ENCODE data around the gene XDH.

GRCh38 chr2:31419386-31419785 is 4.8 kb upstream of the XDH start:
- TF ChIP-seq CTCF (IDR thresholded peaks at IDR 0.05; ENCODE audit: low read depth, low read length, poor library complexity, severe bottlenecking), result no peak
- TF ChIP-seq EZH2phosphoT487 (IDR thresholded peaks at IDR 0.05; ENCODE audit: borderline replicate concordance, low read length), result no peak

All from DOHH2 (cell line).